ENCODE measurements around the gene OR2W1.

DNA sequence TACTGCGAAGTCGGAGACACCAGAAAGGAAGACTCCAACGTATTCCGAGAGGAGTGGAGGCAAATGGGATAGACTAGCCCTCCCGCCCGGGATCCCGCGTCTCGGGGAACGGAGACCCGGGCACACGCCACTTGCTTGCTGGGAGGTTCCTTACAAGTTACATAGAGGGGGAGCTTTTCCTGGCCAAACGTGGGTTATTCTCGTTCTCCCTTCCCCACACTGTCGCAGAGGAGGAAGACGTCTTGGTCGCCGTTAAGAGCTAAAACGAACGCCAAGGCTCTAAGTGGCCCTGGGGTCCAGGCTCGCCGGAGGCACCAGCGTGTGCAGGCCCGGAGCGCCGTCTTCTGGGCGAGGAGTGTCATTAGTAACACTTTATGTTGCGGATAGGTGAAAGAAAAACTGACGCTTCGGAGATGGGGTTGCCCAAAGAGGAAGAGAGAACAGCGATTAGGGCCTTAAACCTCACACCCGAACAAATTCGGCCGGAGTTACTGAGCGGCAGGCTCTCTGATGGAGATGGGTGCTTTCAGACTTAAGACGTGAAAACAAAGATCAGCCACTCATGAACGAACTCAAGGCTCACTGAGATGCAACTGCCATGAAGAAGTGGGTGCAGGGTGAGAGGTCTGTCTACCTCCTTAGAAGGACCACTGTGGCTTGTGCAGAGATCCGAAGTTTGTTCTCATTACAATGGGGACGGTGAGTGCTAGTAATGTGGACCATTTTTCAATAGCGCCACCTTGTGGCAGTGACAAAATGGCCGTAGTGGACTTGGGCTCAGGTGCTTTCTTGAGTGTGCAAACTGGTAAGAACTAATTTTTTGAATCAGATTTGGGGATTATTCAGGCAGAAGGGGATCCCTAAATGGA, 28.2 kb downstream of the OR2W1 start:
- TF ChIP-seq, protein P1, sequence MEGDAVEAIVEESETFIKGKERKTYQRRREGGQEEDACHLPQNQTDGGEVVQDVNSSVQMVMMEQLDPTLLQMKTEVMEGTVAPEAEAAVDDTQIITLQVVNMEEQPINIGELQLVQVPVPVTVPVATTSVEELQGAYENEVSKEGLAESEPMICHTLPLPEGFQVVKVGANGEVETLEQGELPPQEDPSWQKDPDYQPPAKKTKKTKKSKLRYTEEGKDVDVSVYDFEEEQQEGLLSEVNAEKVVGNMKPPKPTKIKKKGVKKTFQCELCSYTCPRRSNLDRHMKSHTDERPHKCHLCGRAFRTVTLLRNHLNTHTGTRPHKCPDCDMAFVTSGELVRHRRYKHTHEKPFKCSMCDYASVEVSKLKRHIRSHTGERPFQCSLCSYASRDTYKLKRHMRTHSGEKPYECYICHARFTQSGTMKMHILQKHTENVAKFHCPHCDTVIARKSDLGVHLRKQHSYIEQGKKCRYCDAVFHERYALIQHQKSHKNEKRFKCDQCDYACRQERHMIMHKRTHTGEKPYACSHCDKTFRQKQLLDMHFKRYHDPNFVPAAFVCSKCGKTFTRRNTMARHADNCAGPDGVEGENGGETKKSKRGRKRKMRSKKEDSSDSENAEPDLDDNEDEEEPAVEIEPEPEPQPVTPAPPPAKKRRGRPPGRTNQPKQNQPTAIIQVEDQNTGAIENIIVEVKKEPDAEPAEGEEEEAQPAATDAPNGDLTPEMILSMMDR (IDR thresholded peaks at IDR 0.05; ENCODE audit: insufficient read depth, low read length, poor library complexity, severe bottlenecking) = peak; percentile 98
- no peak for TF ChIP-seq EZH2phosphoT487 (conservative IDR thresholded peaks at IDR 0.05; ENCODE audit: low read length)
